Activated naive CD4-positive, alpha-beta T cell treated with anti-CD3 and anti-CD28 coated beads, Interleukin-2, amount 10 ng/mL, durations not matched to agents 7 days and 5 days (primary cell): Measurements from ENCODE around the gene XPNPEP1.
A peak's percentile ranks its signal among the peaks of the same experiment; 100 is the strongest.

ENCODE experiments used
- CTCF ChIA-PET: fragments of 350-600 bp; sonication (Branson Sonifier 250); formaldehyde crosslinking; loops from one replicate; lab custom pipeline; 2021; ENCODE audit warnings: antibody characterized with exemption; lab: Charles Lee
- DNase-seq: peaks from one replicate; pipeline ENCODE4 v3.0.0-alpha.2; 2020
- H3K27ac Mint-ChIP-seq: one replicate; pipeline ENCODE4 v1.8.0; 2021; ENCODE audit warnings: mild to moderate bottlenecking, moderate library complexity, mixed read lengths
- H3K27me3 Mint-ChIP-seq: one replicate; pipeline ENCODE4 v1.8.0; 2021; ENCODE audit warnings: mild to moderate bottlenecking, mixed read lengths
- H3K36me3 Mint-ChIP-seq: one replicate; pipeline ENCODE4 v1.8.0; 2021; ENCODE audit warnings: mixed read lengths
- H3K4me1 Mint-ChIP-seq: one replicate; pipeline ENCODE4 v1.8.0; 2021; ENCODE audit warnings: mixed read lengths
- H3K4me3 Mint-ChIP-seq: one replicate; pipeline ENCODE4 v1.8.0; 2021; ENCODE audit warnings: mild to moderate bottlenecking, moderate library complexity, mixed read lengths
- H3K9me3 Mint-ChIP-seq: one replicate; pipeline ENCODE4 v1.8.0; 2021; ENCODE audit warnings: mixed read lengths

Gene XPNPEP1

GRCh38 chr10:109959259-109960145 is 36.2 kb upstream of the XPNPEP1 start:
- H3K4me3 Mint-ChIP-seq: no peak overlapping the region
- DNase-seq: no peak
- H3K27ac Mint-ChIP-seq: no peak overlapping the region
- no peaks in the 10 kb centered on the region for H3K36me3 Mint-ChIP-seq
- H3K9me3 Mint-ChIP-seq: no peaks in the 10 kb centered on the region
- H3K4me1 Mint-ChIP-seq: peaks cover 2% of the 10 kb centered on the region
- CTCF ChIA-PET: no interaction called here
- peaks cover 19% of the 10 kb centered on the region for H3K27me3 Mint-ChIP-seq

DNA sequence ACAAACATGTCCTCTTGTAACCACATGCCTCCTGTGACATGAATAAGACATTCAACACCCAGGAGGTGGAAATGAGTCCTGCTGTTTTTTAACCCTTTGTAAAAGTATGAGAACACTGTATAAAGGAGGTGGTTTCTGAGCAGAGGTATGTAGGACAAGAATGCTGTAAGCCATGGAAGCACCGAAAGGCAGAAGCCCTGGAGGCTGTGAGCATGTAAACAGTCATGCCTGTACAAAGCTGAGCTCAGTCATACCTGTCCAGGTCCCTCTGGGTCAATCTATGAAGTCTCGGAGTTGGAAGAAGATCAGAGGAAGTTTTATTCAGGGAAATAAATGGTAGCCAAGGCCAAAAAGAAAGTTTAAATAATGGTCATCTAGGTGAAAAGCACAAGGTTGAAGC is 34.7 kb upstream of the XPNPEP1 start:
- Mint-ChIP-seq H3K36me3 (no peaks in the 10 kb centered on the region), H3K4me3 (no peak overlapping the region), H3K27me3 (peaks cover 26% of the 10 kb centered on the region), H3K9me3 (no peaks in the 10 kb centered on the region), H3K27ac (no peak overlapping the region), H3K4me1 (peaks cover 2% of the 10 kb centered on the region)
- DNase-seq: no peak
- CTCF ChIA-PET: interaction anchor here (0.8 to 1.5 kb wide), 5 partner anchors 15 to 321 kb away, joined by 3 to 9 read pairs (median 3); no protein-coding TSS in a partner anchor

DNA sequence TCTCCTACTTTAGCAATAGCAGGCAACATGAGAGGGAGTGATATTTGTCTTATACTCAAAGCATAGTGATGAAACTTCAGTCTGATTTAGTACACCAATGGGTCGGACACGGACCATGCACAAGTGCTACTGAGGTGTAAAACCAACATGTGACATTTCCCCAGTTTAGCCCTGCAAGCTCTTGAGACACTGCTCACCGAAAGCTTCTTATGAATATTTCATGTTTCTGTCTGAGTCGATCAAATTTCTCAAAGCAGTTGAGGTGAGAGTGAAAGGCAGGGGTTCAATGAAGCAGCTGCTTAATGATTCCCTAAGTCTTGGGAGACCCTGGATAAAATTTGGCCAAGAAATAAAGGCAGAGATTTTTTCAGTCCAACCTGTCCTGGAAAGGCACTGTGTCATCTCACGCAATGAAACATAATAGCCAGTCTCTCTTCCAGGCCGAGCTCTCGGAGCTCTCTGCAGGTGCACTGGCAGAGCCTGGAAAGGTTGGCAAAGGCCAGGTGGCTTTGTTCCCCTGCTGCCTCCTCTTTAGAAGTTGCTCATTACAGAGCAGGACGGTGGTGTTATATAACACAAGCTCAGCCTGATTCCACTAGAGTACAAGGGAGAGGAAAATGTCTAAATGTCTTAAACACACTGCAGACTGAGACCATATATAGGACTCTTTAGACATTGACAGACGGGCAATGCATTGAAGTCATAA is 33.9 kb upstream of the XPNPEP1 start:
- no peak overlapping the region for H3K4me3 Mint-ChIP-seq
- no peak overlapping the region for H3K27ac Mint-ChIP-seq
- H3K4me1 Mint-ChIP-seq: peaks cover 2% of the 10 kb centered on the region
- DNase-seq: no peak
- CTCF ChIA-PET: interaction anchor here (0.6 to 1.8 kb wide), 10 partner anchors 12 to 322 kb away, joined by 3 to 9 read pairs (median 3); no protein-coding TSS in a partner anchor
- peaks cover 22% of the 10 kb centered on the region for H3K27me3 Mint-ChIP-seq
- H3K9me3 Mint-ChIP-seq: no peaks in the 10 kb centered on the region
- H3K36me3 Mint-ChIP-seq: no peaks in the 10 kb centered on the region

- peak; percentile 38 for DNase-seq
- Mint-ChIP-seq H3K36me3 (no peaks in the 10 kb centered on the region), H3K4me1 (peaks cover 2% of the 10 kb centered on the region), H3K9me3 (no peaks in the 10 kb centered on the region), H3K27ac (no peak overlapping the region), H3K27me3 (peaks cover 16% of the 10 kb centered on the region), H3K4me3 (no peak overlapping the region)
- CTCF ChIA-PET: interaction anchor here (0.6 to 1.8 kb wide), 8 partner anchors 12 to 323 kb away, joined by 3 to 9 read pairs (median 4); no protein-coding TSS in a partner anchor
Measured at GRCh38 chr10:109956454-109957091, 33.3 kb upstream of the XPNPEP1 start.

DNA sequence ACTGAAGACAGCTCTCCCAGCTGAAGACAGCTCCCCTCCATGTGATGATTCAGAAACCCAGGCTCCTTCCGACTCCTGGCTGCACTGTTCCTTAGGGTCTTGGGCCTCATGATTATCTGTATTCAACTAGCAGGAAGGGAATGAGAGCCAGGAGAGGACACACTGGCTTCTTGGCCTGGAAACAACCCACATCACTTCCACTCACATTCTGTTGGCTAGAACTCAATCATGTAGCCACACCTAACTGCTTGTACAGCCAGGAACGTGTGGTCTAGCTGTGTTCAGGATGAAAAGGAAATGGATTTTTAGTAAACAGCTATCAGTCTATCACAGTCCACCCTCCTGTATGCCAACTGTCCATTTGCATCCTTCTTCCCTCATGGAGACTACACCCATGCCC is 30.5 kb upstream of the XPNPEP1 start:
- Mint-ChIP-seq H3K4me3 (no peak overlapping the region), H3K27me3 (peaks cover 16% of the 10 kb centered on the region), H3K4me1 (peaks cover 2% of the 10 kb centered on the region), H3K9me3 (no peaks in the 10 kb centered on the region), H3K27ac (no peak overlapping the region), H3K36me3 (no peaks in the 10 kb centered on the region)
- no peak for DNase-seq
- CTCF ChIA-PET: interaction anchor here (1.2 kb wide), 1 partner anchor 70 kb away, joined by 5 read pairs; no protein-coding TSS in a partner anchor

DNA sequence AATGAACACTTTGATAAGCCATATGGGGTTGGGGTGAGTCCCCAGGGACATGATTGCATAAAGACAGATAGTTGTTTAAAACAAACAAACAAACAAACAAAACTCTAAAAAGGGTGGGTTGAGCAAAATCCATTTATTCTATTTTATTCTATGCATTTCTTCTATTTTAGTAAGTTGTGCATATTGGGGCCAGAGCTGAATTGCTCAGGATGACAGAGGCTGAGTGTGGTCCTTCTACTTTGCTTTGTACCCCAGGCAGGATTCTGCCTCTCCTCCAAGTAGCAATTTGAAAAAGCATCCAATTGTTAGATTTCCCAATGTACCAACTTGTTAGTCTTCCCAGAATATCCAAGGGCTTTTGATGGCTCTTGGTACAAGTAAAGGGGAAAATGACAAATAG is 29.2 kb upstream of the XPNPEP1 start:
- DNase-seq: no peak
- H3K9me3 Mint-ChIP-seq: no peaks in the 10 kb centered on the region
- CTCF ChIA-PET: no interaction called here
- peaks cover 2% of the 10 kb centered on the region for H3K4me1 Mint-ChIP-seq
- peaks cover 16% of the 10 kb centered on the region for H3K27me3 Mint-ChIP-seq
- no peaks in the 10 kb centered on the region for H3K36me3 Mint-ChIP-seq
- H3K27ac Mint-ChIP-seq: no peak overlapping the region
- H3K4me3 Mint-ChIP-seq: no peak overlapping the region

DNA sequence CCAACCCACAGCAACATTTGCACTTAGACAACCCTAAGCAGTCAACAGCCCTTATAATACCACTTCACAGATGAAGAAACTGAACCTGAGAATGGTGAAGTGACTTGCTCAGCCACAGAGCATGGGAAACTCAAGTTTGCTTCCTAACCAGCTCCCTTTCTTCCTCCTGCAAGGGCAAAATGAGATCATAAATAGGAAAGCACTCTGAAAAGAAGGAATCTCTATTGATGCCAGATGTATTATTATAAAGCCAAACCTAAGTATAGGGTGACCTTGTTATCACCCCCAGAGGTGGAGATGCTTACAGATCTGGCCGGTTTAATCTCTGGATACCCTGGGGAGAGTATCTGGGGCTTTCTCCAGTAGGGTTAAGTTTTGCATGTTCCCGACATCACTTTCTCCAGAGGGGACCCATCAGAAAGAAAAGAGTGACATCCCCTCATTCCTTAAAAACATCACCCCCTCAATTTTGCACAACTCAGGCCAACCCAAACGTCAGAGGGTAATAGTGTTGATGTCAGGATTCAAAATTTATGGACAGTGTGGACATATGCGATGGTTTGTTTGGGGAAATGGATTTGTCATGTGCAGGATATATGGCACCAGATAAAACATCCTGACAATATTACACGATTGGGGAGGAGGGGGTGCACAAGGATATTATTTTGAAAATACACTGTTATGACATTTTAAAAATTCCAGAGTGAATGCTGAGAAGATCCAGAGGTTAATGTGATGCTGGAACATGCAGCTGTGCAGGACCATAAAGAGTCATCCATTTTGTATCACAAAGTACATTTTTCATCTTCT is 24.0 kb upstream of the XPNPEP1 start:
- Mint-ChIP-seq H3K4me3 (no peak overlapping the region), H3K36me3 (no peaks in the 10 kb centered on the region), H3K9me3 (no peaks in the 10 kb centered on the region), H3K27me3 (peaks cover 7% of the 10 kb centered on the region), H3K27ac (no peak overlapping the region), H3K4me1 (no peaks in the 10 kb centered on the region)
- DNase-seq: no peak
- CTCF ChIA-PET: interaction anchor here (1.1 kb wide), 1 partner anchor 31 kb away, joined by 3 read pairs; no protein-coding TSS in a partner anchor

DNA sequence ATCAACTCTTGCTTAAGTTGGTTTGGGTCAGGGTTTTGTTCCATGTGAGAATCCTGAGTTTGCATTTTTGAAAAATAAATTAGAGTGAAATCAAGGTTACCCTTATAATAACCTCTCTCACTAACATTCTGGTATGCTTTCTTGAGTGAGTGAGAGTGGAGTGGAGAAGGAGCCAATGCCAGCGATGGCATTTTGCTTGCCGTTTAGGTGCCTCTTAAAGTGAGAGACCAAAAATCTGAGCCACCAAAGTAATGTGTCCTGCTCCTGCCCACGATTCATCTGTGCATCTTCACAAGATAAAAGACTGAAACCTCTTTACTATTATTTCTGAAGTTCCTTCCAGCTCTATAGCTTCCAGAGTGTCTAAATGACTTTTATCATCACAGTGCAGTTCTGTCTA is 23.4 kb upstream of the XPNPEP1 start:
- CTCF ChIA-PET: no interaction called here
- Mint-ChIP-seq H3K9me3 (no peaks in the 10 kb centered on the region), H3K4me1 (no peaks in the 10 kb centered on the region)

DNA sequence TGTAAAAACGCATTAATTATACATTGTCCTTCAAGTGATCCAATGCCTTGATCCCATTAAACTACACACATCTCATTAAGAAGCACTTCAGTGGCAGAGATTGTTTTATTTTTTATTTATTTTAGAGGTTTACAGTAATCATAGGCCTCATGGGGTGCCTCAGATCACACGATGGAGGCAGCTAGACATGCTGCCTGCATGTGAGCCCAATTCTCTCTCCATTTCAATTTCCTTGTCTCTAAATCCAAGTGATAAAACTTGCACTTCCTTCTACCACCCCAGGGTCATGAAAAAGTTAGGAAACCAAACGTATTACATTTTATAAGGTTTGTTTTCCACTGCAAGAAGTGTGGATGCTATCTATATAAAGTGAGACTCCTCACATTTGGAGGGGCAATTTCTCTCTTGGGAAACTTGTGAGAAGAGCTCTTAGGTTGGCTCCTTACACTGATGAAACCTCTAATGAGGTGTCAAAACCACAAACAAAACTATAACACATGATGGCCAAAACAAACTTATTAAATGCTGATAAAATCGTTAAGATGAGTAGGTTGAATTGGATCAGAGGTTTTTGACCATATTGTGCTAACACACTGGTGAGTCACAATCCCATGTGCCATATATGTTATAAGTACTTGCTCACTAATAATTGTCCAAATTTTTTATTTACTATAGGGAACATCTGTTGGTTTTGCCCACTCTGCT is 22.3 kb upstream of the XPNPEP1 start:
- CTCF ChIA-PET: no interaction called here
- DNase-seq: no peak
- Mint-ChIP-seq H3K27ac (no peak overlapping the region), H3K27me3 (peaks cover 7% of the 10 kb centered on the region), H3K36me3 (no peaks in the 10 kb centered on the region), H3K4me3 (no peak overlapping the region), H3K4me1 (no peaks in the 10 kb centered on the region), H3K9me3 (no peaks in the 10 kb centered on the region)

More for the DNA sequence above, 23.4 kb upstream of the XPNPEP1 start:
- DNase-seq: no peak
- H3K36me3 Mint-ChIP-seq: no peaks in the 10 kb centered on the region
- H3K27ac Mint-ChIP-seq: no peak overlapping the region
- no peak overlapping the region for H3K4me3 Mint-ChIP-seq
- H3K27me3 Mint-ChIP-seq: peaks cover 7% of the 10 kb centered on the region

GRCh38 chr10:109944613-109945012 is 21.3 kb upstream of the XPNPEP1 start:
- Mint-ChIP-seq H3K27me3 (peaks cover 7% of the 10 kb centered on the region), H3K9me3 (no peaks in the 10 kb centered on the region), H3K4me1 (peaks cover under 1% of the 10 kb centered on the region), H3K36me3 (no peaks in the 10 kb centered on the region), H3K4me3 (no peak overlapping the region), H3K27ac (no peak overlapping the region)
- no peak for DNase-seq
- CTCF ChIA-PET: interaction anchor here (1.9 kb wide), 1 partner anchor 60 kb away, joined by 4 read pairs; no protein-coding TSS in a partner anchor

- H3K9me3 Mint-ChIP-seq: no peaks in the 10 kb centered on the region
- H3K4me3 Mint-ChIP-seq: no peak overlapping the region
- no peak overlapping the region for H3K27ac Mint-ChIP-seq
- DNase-seq: no peak
- H3K36me3 Mint-ChIP-seq: no peaks in the 10 kb centered on the region
- CTCF ChIA-PET: no interaction called here
- H3K4me1 Mint-ChIP-seq: peaks cover 11% of the 10 kb centered on the region
- peaks cover 7% of the 10 kb centered on the region for H3K27me3 Mint-ChIP-seq
Measured at GRCh38 chr10:109941236-109941862, 18.0 kb upstream of the XPNPEP1 start.

- Mint-ChIP-seq H3K27ac (no peak overlapping the region), H3K9me3 (no peaks in the 10 kb centered on the region), H3K27me3 (peaks cover 3% of the 10 kb centered on the region), H3K4me3 (no peak overlapping the region), H3K4me1 (peaks cover 17% of the 10 kb centered on the region), H3K36me3 (no peaks in the 10 kb centered on the region)
- DNase-seq: no peak
- CTCF ChIA-PET: no interaction called here
Measured at GRCh38 chr10:109940553-109940952, 17.2 kb upstream of the XPNPEP1 start.
